ENCODE results near the gene CTIF. TPM values are rescaled to one million over a fixed set of nuclear protein-coding genes. Genes with fewer than 3 reads are reported as not detected.

The CTIF gene
- total and polyA plus RNA-seq, 2 experiments from 2014 or later = 8.6 to 14.4 TPM

- TF ChIP-seq CREB1 (CRISPR knock-in tag; IDR thresholded peaks at IDR 0.05; ENCODE audit: low read depth) = no peak
Observed at GRCh38 chr18:48564139-48564538, 25.3 kb downstream of the CTIF start (continued).

- no peaks in the 10 kb centered on the region for H3F3A ChIP-seq (replicated peaks; ENCODE audit: low read depth)
- no peak for TF ChIP-seq JUNB (IDR thresholded peaks at IDR 0.05; ENCODE audit: unreplicated experiment)
- H3K79me2 ChIP-seq (replicated peaks; ENCODE audit: insufficient read depth) = peaks cover 52% of the 10 kb centered on the region
- no peaks in the 10 kb centered on the region for H3K36me3 ChIP-seq (ENCODE audit: insufficient read depth)
- no peak overlapping the region for H3K4me3 ChIP-seq
- no peak overlapping the region for H2AFZ ChIP-seq
- Mint-ChIP-seq H3K9me3 (peaks cover 9% of the 10 kb centered on the region; the same call in 2 of the 3 replicates), H3K27ac (no peak overlapping the region), H3K27me3 (ENCODE audit: insufficient read depth, low read depth, poor library complexity) (peaks cover 6% of the 10 kb centered on the region), H3K36me3 (ENCODE audit: low read depth) (peaks cover 16% of the 10 kb centered on the region), H3K4me1 (peaks cover 33% of the 10 kb centered on the region), H3K4me3 (no peak overlapping the region)
- ATAC-seq (no peak), DNase-seq (ENCODE audit: low spot score) (no peak)
- peaks cover 23% of the 10 kb centered on the region; the same call in 1 of the 2 replicates for H4K20me1 ChIP-seq (replicated peaks; ENCODE audit: insufficient read depth)
- H3K27me3 ChIP-seq (ENCODE audit: insufficient read depth) = no peaks in the 10 kb centered on the region
- no peak overlapping the region for H3K4me2 ChIP-seq
- H3K27ac ChIP-seq (ENCODE audit: low read depth) = no peak overlapping the region
- no peaks in the 10 kb centered on the region for H3K9me2 ChIP-seq (ENCODE audit: insufficient read depth)
- peaks cover 5% of the 10 kb centered on the region for H3K4me1 ChIP-seq (ENCODE audit: insufficient read depth)
Observed at GRCh38 chr18:48565105-48565504, 26.3 kb downstream of the CTIF start.

- no peaks in the 10 kb centered on the region for H3F3A ChIP-seq (replicated peaks; ENCODE audit: low read depth)
- Mint-ChIP-seq H3K36me3 (ENCODE audit: low read depth) (peaks cover 16% of the 10 kb centered on the region), H3K4me3 (no peak overlapping the region), H3K4me1 (peaks cover 29% of the 10 kb centered on the region), H3K27me3 (ENCODE audit: insufficient read depth, low read depth, poor library complexity) (peaks cover 6% of the 10 kb centered on the region), H3K27ac (no peak overlapping the region), H3K9me3 (peaks cover 9% of the 10 kb centered on the region; the same call in 2 of the 3 replicates)
- H3K4me1 ChIP-seq (ENCODE audit: insufficient read depth) = peaks cover under 1% of the 10 kb centered on the region; the same call in 1 of the 2 replicates
- no peaks in the 10 kb centered on the region for H3K27me3 ChIP-seq (ENCODE audit: insufficient read depth)
- DNase-seq (ENCODE audit: low spot score) (no peak), ATAC-seq (no peak)
- peaks cover 57% of the 10 kb centered on the region for H3K79me2 ChIP-seq (replicated peaks; ENCODE audit: insufficient read depth)
- H3K27ac ChIP-seq (ENCODE audit: low read depth) = no peak overlapping the region
- H3K9me2 ChIP-seq (ENCODE audit: insufficient read depth) = no peaks in the 10 kb centered on the region
- H4K20me1 ChIP-seq (replicated peaks; ENCODE audit: insufficient read depth) = peaks cover 16% of the 10 kb centered on the region; the same call in 1 of the 2 replicates
- no peak overlapping the region for H2AFZ ChIP-seq
- H3K4me3 ChIP-seq = no peak overlapping the region
- no peak overlapping the region for H3K4me2 ChIP-seq
- no peaks in the 10 kb centered on the region for H3K36me3 ChIP-seq (ENCODE audit: insufficient read depth)
- TF ChIP-seq REST (IDR thresholded peaks at IDR 0.05; ENCODE audit: unreplicated experiment) (no peak), ETS1 (IDR thresholded peaks at IDR 0.05) (no peak), STAT1 (IDR thresholded peaks at IDR 0.05; ENCODE audit: unreplicated experiment) (no peak), JUNB (IDR thresholded peaks at IDR 0.05; ENCODE audit: unreplicated experiment) (no peak), ZNF462 (CRISPR knock-in tag; IDR thresholded peaks at IDR 0.05) (no peak), EZH2phosphoT487 (IDR thresholded peaks at IDR 0.05; ENCODE audit: unreplicated experiment) (no peak)
Observed at GRCh38 chr18:48566589-48566988, 27.8 kb downstream of the CTIF start.
